Activated CD8-positive, alpha-beta memory T cell treated with anti-CD3 and anti-CD28 coated beads, Interleukin-2, amount 50 U/mL, for 24 hours (primary cell): ENCODE measurements around the gene CHRNA1.

Source experiments
- DNase-seq: peaks from one replicate; pipeline ENCODE4 v3.0.0-alpha.2; 2020; ENCODE audit errors: extremely low read depth

The CHRNA1 gene

DNA sequence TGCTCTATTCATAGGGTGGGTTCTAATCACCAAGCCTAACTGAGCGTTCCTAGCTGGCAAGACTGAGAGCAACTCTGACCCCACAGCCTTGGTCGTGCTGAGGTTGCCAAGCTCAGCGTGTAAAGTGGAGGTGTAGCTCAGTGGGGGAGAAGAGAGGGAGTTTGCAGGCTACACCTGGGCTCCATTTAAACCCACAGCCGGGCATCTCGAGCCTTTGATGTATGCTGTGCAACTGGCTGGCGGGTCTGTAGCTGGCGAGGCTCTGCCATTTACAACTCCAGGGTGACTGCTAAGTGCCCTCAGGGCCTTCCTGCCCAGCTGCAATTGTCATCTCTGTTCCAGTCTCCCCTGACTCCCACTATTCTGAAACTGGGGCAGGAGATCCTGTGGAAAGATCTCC is 20.0 kb upstream of the CHRNA1 start:
- no peak for DNase-seq

DNA sequence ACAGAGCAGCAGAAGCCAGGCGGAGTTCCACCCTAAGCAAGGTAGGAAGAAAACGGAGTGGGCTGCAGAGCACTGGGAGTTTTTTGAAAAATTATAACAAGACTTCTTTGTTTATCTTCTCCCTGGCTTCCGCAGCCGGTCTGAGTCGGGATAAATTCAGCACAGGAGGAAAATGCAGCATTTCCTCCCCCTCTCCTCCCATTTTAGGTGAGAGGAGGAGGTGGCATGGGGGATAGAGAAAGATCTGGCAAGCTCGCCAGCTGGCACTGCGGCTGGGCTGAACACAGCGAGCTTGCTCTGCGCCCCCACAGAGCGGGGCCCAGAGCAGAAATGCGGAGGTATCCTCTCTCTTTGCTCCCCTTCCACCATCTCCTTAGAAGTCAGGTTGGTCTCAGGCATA is 17.7 kb upstream of the CHRNA1 start:
- DNase-seq = no peak

- DNase-seq = no peak
Measured at GRCh38 chr2:174781298-174781697, 17.0 kb upstream of the CHRNA1 start.

DNA sequence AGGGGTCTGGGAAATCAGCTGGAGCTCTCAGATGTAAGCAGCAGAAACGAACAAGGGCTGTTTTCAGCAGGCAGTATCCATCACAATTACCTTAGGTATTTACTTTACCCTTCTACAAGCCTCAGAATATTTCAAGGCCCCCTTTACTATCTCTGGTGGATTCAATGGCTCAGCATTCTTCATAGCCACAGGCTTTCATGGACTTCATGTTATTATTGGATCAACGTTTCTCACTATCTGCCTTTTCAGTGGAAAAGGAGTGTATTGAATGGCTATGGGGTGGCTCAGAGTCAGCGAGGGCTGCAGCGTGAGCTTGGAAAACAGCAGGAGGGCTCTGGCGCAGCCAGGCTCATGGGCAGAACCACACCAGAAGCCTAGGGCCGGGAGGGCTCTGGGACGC is 16.6 kb upstream of the CHRNA1 start:
- DNase-seq = no peak

GRCh38 chr2:174780191-174780840 is 16.0 kb upstream of the CHRNA1 start:
- DNase-seq = no peak

GRCh38 chr2:174779361-174779928 is 15.2 kb upstream of the CHRNA1 start:
- DNase-seq = no peak

GRCh38 chr2:174778085-174778981 is 14.1 kb upstream of the CHRNA1 start:
- peak; percentile 25 for DNase-seq

- no peak for DNase-seq
Measured at GRCh38 chr2:174777347-174778084, 13.2 kb upstream of the CHRNA1 start.

DNA sequence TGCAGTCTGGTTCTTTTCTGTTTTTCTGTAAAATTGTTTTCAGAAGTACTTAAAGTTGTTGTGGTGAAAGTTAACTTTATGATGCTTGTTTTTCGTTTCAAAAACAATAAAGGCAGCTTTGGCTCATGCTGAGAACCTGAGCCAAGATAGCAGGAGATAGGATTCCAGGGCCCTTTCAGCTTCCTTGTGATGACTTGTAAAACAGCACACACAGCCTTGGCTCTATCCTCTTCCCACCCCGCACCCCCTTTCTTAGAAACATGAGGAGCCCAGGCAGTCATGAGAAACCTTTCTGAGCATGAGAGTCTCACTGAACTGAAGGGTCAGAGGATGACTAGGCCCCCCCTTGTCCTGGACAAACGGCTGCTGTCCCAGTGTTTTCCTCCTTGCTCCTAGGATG is 12.4 kb upstream of the CHRNA1 start:
- DNase-seq = no peak

DNA sequence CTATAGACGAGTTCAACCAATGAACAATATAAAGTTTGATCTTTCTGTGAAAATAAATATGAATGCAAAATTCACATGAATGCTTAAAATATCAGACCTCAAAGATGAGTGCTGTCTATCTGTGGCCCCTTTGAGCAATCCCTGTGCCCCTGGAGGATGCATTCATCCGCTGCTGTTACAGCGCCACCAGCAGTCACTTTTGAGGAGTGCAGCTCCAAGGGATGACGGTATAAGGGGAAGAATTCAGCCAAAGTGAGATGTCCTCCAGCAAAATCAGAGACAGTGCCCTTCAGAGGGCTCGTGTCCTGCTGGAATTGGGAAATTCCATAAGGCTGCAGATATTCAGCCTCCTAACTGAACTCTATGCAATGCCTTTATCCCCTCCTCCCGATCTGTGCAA is 12.0 kb upstream of the CHRNA1 start:
- DNase-seq = no peak

GRCh38 chr2:174775571-174775980 is 11.3 kb upstream of the CHRNA1 start:
- no peak for DNase-seq

- DNase-seq = no peak
Measured at GRCh38 chr2:174774886-174775285, 10.6 kb upstream of the CHRNA1 start.

DNA sequence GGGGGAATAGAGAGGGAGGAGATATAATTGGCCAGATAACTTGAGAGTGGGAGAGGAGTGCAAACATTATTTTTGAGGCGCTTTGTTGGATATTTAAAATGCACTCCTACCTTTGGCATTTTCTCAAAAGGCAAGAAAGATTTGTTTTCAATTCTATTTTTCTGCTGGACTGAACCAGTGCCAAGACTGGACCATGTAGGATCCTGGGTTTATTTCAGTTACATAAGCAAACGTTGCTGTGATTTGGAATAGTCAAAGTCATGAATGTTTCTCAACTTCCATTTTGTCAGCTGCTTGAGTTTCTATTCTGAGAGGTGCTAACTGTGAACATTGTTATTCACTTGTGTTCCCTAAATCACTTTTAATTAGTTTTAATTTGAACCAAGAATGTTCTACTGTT is 8.9 kb upstream of the CHRNA1 start:
- DNase-seq = no peak

GRCh38 chr2:174772472-174772801 is 8.2 kb upstream of the CHRNA1 start:
- DNase-seq = no peak

DNA sequence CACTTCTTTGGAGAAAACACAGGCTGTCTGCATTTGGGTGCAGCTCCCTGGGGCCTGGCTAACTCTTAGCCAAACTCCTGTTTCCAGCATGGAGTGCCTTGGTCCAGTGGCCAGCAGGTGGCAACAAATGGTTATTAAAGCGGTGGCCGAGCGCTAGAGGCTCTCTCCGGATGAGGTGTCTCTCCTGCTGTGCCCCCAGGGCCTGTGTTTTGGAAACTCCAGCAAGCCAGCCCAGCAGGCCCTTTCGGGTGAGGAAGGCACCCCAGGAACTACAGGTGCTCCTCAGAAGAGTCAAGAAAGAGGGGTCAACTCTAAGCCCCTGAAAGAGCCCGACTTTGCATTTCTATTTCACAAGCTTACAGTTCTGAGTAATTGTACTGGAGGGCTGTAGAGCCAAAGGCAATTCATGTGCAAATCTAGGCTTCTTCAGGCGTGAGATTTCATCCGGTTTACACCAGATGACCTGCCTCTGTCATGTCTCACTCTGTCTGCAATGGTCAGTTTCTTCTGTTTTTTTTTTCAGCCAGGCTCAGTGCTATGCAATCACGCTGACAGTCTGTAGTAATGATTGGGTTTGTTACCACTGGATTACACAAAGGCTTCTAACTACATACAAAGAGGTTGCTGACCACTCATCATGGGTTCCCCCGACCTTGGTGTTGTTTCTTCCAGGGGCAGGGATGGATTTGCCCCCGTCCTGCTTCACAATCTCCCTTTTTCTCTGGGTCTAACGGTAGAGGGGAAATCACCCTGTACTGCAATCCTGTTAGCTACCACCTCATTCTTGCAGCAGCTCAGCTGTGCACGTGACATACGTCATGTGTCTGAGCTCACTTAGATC is 7.6 kb upstream of the CHRNA1 start:
- no peak for DNase-seq

DNA sequence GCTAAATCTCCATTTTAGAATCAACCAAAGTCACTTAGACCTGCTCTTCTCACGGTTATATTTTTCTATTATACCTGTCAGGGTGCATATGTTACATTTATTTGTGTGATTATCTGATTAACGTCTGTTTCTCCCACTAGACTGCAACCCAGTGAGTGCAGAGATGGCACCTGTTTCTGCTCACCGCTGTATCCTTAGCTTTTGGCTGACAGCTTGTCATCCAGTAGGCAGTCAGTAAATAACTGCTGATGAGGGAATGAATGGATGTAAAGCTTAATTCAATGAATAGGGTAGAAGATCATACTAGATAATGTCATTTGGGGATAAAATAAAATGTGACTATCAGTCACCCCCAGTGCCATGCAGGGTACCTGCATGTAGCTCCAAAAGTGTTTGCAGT is 6.9 kb upstream of the CHRNA1 start:
- no peak for DNase-seq

DNA sequence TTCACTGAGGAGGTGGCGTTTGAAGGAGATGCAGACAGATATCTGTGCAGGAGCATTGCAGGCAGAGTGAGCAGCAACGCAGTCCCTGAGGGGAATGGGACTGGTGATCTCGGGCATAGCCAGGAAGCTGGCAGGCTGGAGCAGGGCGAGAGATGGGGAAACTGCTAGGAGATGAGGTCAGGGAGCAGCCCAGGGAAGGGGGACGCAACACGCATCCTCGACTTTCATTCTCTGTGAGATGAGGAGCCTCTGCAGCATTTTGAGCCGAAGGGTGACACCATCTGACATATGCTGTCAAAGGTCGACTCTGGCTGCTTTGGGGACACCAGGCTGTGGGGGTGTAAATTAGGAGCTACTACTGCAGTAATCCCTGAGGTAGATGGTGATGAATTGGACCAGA is 4.3 kb upstream of the CHRNA1 start:
- no peak for DNase-seq

DNA sequence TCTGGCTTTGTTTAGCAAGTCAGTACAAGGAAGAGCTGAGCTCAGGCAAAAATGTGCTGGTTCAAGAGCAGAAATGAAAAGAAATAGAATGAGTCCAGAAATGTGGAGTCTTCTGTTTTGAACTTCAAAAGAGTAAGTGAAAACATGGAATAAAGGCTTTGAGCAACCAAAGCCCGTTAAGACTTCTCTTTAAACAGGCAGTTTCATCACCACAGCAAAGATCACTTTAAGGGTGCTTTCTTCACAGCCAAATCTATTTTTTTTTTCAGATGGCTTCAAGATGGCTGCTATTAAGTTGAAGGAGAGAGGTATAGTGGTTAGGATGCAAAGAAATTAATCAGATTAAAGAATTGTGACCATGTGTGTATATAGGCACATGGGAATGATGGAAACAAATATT is 2.0 kb upstream of the CHRNA1 start:
- DNase-seq = no peak

GRCh38 chr2:174765576-174765975 is 1.3 kb upstream of the CHRNA1 start:
- no peak for DNase-seq

- no peak for DNase-seq
Measured at GRCh38 chr2:174763780-174764179, 492 bp downstream of the CHRNA1 start.

GRCh38 chr2:174762464-174762863 is 1.8 kb downstream of the CHRNA1 start:
- no peak for DNase-seq

DNA sequence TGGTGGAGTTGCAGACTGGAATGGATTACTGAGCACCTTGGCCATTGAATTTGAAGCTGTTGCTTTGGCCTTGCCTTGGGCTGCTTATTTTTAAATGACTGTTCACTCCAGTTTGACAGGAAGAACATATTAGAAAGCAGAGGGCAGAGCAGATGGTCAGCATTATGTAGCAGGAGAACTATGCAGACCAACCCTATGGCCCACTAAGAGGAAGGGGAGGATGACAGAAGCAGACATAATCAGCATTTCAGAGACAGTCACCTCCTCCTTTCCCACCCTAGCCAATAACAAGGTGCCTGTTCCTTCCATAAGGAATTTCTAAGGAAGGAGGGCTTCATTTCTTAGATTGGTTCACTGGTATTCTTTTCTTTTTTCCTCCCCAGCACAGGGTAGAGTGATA is 2.4 kb downstream of the CHRNA1 start:
- no peak for DNase-seq
